Smooth muscle cell of the brain vasculature (primary cell): ENCODE measurements around the gene SIK2.
A peak's percentile ranks its signal among the peaks of the same experiment; 100 is the strongest.

Experiments used
- DNase-seq: peaks from one replicate; pipeline ENCODE4 v3.0.0-alpha.2; 2012; ENCODE audit warnings: low read depth, low spot score

Gene SIK2

DNA sequence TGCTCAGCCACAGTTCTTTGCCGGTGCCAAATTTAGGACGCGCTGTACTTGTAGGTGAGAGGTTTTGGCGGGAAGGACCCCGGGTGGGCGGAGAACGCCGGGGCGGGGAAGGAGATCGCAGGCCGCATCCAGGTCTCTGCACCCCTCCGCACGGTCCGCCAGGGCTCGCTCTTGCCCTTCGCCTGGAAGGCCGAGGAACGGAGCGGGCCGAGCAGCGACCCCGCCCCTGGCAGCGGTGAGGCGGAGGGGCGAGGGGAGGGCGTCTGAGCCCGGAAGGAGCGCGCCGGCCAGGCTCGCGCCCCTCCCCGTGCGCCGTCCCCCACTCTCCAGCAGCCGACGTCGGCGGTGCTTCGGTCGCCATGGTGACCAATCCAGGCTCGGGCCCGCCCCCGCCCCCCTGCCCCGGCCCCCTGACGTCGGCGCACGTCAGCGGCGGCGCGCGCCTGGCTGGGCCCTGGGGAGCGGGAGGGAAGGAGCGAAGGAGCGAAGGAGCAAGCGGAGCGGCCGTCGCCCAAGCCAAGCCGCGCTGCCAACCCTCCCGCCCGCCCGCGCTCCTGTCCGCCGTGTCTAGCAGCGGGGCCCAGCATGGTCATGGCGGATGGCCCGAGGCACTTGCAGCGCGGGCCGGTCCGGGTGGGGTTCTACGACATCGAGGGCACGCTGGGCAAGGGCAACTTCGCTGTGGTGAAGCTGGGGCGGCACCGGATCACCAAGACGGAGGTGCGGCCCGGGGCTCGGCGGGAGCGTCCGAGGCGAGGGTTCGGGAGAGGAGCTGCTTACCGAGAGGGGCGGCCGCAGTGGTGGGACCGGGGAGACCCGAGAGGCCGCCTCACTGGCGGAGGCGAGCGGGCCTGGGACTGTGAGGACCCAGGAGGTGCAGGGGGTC is at the start of gene SIK2:
SIK2 (plus strand) TSS at position 471 of the 886 bp plus-strand sequence; CDS start at position 586, 115 bp downstream.
- DNase-seq = peak; percentile 85

DNA sequence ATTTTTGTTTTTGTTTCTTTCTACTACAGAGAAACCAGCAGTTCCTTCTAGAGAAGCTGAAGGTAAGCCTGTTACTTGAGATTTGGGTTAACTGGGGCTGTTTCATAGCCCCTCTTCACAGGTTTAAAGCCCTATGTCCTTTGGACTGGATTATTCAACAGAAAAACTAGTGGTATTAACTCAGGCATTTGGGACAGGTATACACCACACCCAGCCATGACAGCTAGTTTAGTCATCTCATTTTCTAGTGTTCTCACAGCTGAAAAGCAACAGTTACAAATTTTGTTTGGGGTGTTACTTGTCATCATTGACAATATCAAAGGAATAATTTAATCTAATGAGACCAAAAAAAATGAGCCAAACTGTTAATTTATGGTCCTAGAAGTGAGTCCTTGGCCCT is 47.7 kb upstream of the SIK2 start:
- no peak for DNase-seq

DNA sequence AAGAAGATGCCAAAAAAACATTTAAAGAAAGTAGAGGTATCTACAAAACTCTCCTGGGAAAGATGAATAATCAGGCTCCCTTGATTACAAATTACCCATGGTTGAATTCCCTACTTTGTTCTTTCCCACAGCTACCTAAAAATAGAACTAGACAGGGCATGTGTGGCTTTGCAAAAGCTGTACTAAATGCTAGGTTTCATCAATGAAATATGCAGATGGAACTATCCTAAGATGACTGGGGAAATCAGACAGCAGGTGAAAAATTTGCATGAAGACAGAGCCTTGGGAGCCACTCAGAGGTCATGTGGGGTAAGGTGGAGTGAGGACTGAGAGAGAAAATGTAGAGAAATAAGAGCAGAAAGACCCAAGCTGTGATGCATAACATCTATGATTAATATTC is 47.0 kb upstream of the SIK2 start:
- DNase-seq = no peak

DNA sequence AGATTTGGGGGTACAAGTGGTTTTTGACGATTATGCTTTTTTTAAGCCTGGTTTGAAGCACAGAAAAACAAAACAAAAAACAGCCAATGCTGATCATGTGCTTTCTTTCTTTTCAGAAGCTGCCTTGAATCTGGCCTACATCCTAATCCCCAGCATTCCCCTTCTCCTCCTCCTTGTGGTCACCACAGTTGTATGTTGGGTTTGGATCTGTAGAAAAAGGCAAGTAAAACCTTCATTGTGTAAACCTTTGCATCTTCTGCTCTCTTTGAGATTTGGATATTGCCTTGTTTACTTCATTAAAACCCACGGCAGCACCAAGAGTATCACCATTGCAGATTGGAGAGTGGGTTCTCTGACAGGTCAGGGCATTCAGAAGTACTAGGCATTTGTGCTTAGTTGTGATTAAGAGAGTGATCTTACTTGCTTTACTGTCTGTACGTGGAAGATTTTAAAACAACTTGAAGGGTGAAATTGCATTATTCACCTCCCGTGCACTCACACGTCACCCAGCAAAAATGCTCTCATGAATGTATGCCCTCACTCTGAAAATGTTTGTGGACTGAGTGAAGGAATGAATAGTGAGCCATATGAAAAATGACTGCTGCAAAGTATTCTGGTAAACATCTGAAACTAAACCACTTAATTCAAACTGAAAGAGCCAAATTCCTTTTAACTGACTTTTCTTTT is 44.7 kb upstream of the SIK2 start:
- no peak for DNase-seq

DNA sequence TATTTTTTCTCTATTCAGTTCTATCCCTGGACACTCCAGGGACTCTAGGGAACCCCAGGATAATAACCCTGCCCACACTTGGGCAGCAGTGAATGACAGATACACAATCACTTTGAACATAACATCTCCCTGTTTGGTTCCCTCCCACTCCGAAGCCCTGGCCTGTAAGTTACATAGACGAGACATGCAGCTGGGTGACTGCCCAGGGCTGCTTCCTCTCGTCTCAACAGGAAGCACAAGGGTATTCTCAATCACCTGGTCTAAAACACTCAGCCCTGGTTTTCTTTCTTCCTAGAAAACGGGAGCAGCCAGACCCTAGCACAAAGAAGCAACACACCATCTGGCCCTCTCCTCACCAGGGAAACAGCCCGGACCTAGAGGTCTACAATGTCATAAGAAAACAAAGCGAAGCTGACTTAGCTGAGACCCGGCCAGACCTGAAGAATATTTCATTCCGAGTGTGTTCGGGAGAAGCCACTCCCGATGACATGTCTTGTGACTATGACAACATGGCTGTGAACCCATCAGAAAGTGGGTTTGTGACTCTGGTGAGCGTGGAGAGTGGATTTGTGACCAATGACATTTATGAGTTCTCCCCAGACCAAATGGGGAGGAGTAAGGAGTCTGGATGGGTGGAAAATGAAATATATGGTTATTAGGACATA is 42.3 kb upstream of the SIK2 start:
- DNase-seq = no peak

DNA sequence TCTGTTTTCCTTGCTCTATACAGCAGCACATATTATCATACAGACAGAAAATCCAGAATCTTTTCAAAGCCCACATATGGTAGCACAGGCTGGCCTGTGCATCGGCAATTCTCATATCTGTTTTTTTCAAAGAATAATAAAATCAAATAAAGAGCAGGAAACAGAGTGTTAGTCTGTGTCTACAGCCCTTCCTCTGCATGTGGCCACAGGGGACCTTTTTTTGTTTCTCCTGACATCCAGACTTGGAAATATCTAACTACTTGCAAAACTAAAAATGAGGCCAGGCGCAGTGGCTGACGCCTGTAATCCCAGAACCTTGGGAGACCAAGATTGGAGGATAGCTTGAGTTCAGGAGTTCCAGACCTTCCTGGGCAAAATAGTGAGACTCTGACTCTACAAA is 41.4 kb upstream of the SIK2 start:
- DNase-seq = no peak

DNA sequence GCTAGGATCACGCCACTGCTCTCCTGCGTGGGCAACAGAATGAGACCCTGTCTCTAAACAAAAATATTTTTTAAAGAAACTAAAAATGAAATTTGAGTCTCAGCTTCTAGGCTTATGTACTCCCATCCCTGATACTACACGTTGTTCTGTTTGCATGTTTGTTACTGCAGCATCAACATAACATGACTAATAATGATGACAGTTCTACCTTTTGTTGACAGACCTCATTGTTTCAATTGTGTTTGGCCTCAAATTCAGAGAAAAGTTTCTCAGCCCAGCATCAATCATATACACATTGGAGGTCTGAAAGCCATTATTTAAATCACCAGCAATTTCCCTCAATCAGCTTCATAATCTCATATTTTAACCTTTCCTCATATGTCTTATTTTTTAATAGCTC is 40.9 kb upstream of the SIK2 start:
- no peak for DNase-seq

DNA sequence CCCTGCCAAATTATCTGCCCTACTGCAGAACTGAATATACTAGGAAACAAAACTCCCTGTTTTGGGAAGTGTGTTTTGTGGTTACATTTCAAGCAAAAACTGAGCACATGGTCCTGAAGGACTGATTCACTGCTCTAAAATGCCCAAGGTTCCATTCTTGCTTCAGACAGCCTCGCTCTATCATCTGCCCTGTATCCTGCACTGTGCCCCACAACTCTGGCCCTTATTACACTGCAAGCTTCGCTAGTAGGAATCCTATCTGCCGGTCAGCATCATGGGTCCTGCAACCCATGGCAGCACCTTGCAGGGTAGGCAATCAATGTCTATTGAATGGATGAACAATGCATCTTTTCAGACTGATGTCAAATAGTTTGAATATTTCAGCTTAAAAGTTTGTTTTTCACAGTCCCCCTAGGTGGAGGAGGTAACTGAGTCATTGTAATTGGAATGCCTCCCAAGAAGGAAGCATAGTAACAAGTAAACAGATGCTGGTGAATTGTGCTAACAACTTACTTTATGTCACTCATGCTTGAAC is 40.4 kb upstream of the SIK2 start:
- no peak for DNase-seq

DNA sequence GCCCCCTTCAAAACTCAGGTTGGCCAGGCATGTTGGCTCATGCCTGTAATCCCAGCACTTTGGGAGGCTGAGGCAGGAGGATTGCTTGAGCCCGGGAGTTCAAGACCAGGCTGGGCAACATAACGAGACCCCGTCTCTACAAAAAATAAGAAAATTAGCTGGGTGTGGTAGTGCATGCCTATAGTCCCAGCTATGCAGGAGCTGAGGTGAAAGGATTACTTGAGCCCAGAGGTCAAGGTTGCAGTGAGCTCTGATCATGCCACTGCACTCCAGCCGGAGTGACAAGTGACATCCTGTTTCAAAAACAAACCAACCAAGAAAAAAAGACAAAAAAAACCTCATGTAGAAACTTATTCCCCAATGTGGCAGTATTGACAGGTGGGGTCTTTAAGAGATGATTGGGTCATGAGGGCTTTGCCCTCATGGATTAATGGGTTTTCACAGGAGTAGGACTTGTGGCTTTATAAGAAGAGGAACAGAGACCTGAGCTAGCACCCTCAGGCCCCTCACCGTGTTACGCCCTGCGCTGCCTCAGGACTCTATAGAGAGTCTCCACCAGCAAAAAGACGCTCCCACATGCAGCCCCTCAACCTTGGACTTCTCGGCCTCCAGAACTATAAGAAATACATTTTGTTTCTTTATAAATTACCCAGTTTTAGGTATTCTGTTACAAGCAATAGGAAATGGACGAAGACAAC is 39.4 kb upstream of the SIK2 start:
- DNase-seq = no peak

DNA sequence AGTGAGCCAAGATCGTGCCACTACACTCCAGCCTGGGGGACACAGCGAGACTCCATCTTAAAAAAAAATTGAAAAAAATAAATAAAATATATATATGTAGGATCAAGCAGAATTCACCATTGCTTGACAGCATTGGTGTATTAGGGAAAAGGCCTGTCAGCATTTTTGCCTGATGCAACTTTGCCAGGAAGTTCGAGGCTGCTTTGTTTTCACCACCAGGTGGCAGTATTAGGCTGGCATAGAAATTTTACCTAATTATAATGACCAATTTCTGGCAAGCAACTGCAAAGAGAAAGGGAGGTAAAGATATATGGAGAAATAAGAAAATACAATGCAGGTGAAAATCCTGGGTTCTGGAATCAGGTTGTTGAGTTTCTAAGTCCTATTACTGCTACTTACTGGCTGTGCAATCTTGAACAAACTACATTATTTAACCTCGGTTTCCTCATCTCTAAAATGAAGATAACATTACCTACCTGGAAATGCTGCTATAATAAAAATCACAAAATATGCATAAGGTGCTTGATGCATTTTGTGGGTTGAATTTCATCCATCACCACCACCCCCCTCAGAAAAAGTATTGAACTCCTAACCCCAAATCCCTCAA is 37.0 kb upstream of the SIK2 start:
- no peak for DNase-seq

DNA sequence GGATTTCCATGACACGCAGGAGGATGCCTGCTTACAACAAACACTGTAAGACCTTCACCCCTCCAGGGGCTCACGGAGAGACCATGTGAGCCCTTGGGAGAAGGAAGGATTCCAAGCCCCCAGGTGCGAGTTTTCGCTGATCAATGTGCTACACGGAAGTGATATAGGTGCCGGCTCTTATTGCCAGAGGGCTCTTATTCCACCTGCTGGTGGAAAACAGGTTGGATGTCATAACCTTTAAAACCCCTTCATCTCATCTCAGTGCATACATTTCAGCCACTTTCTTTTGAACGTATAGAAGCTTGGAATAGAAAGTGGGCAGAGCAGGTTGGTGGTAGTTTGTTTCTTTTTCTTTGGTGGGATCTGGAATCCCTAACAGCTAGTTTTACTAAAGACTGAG is 35.9 kb upstream of the SIK2 start:
- no peak for DNase-seq

DNA sequence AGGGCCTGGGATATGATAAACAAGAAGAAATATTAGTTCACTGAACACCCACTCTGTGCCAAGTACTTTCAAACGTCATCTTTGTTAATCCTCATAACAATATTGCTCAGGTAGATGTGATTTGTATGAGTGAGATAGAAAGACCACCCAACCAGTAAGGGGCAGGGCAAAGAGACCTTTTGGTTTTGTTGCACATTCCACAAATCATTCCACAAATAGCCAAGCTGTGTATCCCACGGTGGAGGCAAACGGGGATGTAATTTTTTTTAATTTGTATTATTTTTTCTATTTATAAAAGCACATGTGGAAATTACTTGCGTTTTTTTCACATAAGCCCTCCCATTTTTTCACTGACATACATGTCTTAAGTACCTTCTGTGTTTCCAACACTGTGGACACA is 32.8 kb upstream of the SIK2 start:
- no peak for DNase-seq

DNA sequence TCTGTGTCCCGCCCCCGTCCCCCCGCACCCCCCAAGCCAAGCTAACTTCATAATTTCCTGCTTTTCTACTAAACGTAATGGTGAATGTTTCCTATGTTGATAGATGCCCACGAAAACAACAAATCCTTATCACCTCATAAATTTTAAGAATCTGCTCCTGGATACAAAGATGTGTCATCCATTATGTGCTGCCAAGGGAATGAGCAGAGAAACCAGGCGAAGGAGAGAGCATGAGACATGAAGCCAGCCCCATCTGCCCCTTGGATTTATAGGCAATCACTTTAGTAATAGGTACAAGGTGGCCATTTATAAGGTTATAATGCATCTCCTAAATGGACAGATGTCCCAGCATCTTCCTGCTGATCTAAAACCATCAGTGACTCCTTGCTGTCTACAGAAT is 31.5 kb upstream of the SIK2 start:
- DNase-seq = no peak

DNA sequence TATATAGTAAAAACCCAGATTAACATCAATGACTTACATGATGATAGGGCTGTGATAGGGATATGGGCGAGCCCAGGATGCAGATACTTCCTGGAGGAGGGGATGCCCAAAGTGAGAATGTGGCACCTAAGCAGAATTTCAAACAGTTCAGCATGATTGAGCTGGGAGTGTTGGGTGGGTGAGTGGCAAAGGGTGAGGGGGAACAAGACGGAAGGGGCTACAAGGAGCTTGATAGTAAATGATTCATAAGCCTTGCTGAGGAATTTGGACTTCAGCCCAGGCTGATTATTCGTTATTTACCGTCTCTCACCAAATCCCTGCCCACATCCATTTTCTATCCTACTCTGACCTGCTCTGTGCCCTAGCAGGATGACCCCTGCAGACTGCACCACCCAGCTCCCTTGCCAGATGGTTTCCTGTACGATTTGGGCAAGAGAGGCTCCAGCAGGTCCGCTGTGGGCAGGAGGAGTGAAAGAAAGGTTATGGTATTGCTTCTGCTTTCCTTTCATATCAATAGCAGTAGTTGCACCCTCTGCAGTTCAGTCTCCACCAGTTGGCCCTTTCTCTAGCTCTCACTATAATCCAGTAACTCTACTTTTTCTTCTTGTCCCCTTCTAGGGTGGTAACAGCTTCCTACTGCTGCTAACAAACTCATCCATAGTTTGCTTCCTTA is 30.3 kb upstream of the SIK2 start:
- no peak for DNase-seq

DNA sequence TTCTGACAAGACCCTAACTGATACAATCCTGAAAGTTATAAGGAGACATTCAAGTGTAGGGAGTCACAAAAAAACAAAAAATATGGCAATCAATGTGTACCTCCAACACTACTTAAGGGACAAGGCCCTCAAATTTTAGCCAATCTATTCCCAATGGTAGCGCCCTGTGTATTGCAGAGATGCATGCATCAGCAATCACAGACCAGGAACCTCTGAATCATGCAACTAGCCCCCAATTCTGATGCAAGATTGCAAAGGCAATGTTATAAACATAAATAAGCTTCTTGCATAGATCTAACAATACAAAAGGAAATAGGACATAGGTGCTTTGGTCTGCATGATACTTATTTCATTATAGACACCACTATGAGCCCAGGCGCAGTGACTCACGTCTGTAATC is 29.7 kb upstream of the SIK2 start:
- no peak for DNase-seq

DNA sequence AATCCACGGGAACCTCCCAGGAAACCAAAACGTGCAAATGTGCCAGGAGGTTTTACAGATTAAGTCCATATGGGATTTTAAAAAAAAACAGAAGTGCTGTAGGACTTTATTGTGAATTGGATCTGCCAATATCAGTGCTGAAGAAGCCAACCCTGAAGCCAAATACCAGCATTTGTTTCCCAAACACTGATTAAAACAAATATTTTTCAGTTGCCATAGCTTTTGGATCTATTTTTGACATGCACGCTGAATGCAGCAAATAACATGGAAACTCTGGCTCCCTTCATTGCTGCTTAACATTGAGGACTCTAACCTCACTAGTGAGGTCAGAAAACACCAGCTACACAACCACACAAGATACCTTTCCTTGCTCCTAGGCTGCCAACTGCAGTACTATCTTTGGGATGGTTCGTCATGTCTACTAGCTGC is 28.4 kb upstream of the SIK2 start:
- no peak for DNase-seq

DNA sequence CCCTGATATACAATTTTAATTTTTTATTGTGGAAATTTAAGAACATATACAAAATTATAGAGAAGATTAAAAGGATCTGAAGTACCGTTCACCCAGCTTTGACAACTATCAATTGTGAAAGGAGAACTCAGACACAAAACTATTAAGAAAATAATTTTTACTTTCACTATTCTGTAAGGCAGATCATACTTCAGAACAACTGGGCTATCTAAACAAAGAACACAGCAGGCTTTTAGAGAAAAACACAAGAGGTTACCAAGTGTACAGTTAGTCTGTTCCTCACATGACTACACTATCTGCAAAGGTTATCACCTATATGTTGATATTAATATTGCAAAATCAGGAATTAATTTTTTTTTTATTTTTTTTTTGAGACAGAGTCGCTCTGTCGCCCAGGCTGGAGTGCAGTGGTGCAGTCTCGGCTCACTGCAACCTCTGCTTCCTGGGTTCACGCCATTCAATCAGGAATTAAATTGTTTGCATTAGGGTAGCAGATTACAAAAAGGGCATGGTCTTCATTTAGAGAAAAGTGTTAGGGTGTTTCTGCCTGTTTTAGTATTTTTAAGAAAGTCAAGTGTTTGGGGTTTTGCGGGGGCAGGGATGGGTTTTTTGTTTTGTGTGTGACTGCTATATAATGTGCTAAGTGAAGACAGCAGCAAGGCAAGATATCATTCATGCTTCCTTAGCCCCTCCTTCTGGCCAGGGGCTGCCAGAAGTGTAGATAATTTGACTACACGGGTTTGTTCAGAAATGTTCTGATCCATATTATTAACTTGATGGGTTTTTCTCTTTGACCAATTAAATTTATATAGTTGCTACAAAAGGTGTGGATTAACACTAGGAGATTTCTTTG is 27.6 kb upstream of the SIK2 start:
- DNase-seq = no peak

DNA sequence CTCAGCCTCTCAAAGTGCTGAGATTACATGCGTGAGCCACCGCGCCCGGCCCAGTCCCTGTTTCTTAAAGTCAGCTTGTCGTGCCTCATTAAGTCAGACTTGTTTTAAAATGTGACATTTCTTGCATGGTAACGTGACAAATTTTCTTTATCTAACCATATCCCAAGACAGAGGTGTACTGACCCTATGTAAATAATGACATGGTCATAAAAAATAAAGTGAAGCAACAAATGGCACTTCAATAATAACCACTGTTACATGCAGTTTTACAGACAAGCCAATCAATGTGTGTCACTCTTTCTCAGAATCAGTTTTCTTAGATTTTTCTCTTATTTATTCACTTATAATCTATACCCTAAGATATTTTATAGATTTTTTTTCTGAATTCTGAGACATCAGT is 26.5 kb upstream of the SIK2 start:
- no peak for DNase-seq

DNA sequence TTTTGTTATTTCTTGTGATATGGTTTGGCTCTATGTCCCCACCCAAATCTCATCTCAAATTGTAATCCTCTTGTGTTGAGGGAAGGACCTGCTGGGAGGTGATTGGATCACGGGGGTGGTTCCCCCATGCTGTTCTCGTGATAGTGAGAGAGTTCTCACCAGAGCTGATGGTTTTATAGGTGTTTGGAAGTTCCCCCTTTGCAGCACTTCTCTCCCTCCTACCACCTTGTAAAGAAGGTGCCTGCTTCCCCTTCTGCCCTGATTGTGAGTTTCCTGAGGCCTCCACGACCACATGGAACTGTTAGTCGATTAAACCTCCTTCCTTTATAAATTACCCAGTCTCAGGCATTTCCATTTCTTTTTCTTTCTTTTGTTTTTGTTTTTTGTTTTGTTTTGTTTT is 24.4 kb upstream of the SIK2 start:
- DNase-seq = no peak

DNA sequence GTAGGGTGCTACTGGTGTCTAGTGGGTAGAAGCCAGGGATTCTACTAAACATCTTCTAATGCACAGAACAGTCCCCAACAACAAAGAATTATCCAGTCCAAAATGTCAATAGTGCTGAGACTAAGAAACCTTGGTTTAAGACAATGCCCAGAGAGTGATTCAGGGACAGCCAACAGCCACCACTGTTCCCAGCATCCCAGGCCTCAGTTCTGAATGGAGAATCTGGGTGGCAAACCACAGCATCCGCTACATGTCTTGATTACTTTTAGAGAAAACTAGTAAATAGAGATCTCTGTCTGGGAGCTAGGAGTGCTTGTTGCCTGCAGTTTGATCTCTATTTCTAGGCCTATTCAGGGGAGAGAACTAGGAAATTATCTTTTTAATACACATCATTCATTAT is 20.9 kb upstream of the SIK2 start:
- DNase-seq = no peak
